DMS53 (cell line): ENCODE results near the gene PLSCR4.
A peak's percentile ranks its signal among the peaks of the same experiment; 100 is the strongest.
"Not testable (repeated sequence)": the region's sequence is repeated elsewhere in the genome, so short reads cannot be mapped to it uniquely, and the experiment has no call there.

Experiments
- DNase-seq: peaks from one replicate; lab custom pipeline; 2025; lab: John Stamatoyannopoulos, UW

PLSCR4 gene

DNA sequence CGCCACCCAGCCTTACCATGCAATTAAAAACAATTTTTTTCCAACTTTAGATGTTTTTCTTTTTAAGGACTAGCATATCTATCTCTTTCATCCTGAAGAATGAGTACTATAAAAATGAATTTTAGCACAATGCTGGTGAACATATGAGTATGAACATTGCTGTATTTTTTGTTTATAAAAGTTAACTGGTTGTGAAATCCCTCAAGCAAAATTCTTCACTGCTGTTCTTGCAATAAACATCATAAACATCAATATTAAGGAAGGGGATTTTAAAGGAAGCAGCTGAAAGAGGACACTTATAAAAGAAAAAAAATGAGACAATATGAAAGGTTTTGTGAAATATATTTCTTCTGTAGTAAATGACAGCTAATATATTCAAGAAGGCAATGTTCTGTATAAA, 3.0 kb downstream of the PLSCR4 start:
- DNase-seq, result no peak

DNA sequence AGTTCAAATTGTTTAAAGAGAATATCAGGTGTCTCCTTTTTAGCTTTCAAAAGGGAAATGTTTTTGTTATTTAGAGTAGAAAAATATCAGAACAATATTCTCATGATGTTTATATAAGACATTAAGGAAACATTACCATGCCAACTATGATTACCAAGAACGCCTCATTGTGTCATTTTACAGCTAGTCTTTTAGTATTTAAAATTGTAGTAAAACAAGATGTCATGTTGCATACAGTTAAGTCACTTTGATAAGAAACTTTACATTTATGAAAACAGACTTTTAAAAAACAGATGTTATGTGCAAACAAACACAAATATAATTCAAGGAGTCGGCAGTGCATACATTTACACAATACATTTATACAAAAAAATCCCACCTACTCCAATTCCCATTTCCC, 4.4 kb downstream of the PLSCR4 start:
- DNase-seq, result no peak

DNA sequence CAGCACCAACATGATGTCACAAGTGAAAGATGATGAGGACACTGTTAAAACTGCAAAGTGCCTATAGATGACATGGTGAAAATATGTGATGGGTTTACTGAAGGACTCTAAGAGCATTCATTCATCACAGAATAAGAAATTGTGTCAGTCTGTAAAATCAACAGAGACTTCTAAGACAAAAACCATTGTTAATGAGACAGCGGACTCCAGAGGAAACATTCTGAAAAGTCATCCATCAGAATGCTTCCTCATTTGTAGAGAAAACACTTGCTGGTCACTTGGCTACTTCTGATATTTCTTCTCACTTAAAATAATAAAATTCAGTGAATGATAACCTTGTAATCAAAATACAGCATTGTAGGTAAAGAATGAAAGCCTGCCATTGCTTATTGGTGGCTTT, 7.3 kb downstream of the PLSCR4 start:
- DNase-seq, result no peak

DNA sequence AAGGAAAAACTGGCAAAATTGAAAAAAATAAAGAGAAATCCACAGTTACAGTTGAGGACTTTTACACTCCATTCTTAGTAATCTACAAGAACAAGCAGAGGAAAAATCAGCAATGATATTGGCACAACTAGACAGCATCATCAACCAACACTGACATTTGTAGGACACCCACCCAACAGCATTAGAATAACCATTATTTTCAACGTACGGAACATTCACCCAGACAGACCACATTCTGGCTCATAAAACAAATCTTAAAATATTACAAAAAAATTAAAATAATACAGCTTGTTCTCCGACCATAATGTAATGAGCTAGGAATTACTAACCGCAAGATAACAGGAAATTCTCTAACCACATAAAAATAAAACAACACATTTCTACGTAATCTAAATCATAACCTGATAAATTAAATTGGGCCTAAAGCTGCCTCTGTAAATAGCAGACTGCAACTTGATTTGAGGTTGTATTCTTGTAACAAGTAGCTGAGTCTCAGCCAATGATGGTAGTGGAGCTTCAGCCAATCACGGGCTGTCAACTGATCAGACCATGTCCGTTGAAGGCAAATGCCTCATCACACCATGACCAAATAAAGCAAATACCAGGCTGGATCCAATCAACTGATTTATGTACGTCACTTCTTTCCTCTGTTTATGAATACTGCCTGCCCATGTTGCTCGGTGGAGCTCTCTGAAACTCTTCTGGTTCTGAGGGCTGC, 9.2 kb downstream of the PLSCR4 start:
- no peak for DNase-seq

DNA sequence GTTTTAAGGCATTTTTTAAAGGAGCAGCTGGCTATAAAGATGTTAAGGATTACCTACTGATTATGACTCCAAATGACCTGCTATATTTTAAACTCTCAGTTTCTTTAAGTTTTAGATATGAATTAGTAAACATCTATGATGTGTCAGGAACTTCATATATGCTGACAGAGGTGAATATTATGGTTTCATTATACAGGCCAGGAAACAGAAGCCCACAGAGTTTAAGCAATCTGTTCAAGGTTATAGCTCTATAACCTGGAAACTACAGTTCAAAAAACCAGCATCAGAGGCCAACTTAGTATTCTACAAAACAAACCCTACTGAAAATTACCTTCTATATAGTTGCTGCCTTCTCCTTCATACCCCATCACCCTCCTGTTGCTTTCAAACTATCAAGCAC, 17.4 kb downstream of the PLSCR4 start:
- no peak for DNase-seq

DNA sequence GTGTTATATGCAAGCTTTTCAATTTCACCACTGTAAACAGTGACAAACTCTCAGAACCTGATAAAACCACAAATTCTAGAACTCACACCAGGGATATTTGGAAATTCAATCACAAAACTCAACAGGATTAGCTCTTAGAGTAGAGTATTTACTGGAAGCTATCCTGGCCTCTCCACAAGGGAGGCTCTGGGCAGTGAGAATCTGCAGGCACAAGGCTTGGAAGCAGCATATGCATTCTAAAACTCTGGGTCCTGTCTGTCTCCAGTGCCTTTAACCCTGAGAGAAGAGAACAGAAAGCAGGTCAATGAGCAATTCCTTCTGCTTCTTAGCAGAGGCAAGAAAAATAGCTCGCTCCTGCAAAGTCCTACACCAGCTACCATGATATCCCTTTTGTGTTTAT, 23.4 kb downstream of the PLSCR4 start:
- DNase-seq, result no peak

DNA sequence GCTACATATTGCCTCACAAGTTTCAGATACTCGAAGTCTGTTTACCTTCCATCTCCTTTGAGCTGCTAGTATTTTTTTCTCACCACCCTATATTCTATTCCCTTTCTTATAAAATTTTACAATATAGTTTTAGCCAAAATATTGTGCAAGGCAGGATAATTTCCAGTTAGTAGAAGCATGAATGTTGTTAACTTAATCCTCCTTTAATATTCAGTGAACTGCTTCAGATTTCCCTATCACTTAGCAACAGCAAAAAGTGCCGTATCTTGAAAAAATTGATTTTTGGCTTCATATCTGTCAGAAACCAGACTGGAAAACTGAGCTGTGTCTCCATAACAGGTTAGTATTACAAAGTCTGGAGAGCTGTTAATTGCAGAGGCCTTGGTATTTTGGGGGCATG, 24.0 kb downstream of the PLSCR4 start:
- DNase-seq, result no peak

DNA sequence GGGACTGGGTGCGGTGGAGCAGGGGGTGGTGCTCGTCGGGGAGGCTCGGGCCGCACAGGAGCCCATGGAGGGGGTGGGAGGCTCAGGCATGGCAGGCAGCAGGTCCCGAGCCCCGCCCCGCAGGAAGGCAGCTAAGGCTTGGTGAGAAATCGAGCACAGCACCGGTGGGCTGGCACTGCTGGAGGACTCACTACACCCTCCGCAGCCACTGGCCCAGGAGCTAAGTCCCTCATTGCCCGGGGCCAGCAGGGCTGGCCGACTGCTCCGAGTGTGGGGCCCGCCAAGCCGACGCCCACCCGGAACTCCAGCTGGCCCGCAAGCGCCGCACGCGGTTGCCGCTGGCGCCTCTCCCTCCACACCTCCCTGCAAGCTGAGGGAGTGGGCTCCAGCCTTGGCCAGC, 25.4 kb downstream of the PLSCR4 start:
- not testable (repeated sequence) for DNase-seq

DNA sequence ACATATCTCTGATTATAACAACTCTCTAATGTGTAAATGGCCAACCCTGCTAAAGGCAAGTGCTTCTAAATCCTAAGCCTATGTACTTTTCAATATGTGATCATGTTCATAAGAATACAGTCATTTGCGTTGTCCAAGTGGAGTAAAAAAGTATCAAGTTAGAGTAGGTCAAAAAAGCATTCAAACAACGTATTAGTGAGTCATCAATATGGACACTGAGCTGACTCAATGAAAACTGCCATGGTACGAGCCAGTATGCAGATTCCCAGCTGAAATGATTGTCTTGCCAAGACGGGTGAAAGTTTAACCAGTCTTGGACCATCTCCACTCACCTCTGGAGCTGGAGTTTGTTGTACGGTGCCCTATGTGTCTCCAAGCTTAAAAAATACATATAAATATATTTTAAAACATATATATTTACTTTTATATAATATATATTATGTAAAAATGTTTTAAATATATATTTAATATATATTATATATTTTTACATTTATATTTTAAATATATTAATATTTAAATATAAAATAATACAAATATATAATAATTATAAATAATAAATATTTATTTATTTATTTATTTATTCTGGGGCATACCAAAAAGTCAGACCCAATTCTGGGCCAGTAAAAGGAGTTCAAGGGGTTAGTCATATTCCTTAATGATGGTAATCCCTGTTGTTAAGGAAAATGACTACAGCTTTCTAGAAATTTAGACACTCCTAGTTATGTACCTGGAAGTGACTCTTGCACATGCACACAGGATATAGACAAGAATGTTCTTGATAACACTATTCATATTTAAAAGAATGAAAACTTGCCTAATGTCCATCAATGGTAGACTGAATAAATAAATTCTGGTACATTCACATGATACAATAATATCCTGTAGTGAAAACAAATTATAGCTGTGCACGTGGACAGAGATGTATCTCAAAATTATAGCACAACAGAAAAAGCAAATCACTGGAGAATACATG, 27.2 kb downstream of the PLSCR4 start:
- peak; percentile 43 for DNase-seq

DNA sequence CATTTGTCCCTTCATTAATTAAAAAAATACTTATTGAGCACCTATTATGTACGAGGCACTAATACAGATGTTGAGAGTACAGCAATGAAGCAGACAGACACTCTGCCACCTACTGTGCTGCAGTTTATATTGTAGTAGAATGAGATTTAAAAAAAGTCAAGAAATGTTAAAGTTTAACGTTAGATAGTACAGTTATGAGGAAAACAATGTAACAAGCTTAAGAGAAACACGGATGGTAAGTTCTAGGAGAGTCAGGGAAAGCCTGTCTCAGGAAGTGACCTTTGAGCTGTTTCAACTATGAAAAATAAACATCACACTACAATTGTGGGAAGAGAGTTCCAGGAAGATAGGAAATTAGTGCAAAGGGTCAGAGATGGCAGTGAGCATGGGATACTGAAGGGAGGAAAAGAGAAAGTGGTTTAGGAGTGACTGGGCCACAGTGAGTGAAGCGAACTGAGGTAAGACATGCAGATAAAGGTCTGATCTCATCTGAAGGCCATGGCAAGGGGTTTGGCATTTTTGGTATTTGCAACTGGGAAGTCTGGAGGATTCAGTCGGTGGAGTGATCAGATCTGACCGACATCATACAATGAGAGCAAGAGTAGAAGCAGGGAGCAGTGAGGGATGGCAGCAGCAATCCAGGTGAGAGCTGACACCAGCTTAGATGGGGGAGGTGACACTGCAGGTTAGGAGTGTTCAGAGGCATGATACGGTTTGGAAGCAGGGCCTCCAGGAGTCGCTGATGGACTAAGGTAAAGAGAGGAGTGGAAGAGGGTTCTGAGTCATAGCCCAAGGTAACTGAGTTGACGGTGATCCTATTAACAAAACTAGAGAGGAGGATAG, 28.5 kb downstream of the PLSCR4 start:
- peak; percentile 90 for DNase-seq

DNA sequence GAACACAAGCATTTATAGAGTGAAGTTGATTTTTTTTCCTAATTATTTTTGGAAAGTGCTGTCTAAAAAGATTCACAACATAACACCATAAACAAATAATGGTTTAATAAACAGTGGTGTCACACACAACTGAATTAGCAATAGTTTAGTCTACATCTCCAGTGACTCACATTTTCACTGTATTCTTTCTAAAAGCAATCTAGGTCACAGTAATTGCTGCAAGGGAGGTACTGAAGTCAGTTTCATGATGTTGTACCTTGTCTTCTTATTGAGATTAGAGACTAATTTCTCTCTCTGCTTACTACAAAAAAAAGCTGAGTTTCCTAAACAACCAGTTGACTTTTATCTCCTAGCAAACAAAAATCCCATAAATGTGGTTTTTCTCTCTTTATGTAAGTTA, 29.6 kb downstream of the PLSCR4 start:
- no peak for DNase-seq

DNA sequence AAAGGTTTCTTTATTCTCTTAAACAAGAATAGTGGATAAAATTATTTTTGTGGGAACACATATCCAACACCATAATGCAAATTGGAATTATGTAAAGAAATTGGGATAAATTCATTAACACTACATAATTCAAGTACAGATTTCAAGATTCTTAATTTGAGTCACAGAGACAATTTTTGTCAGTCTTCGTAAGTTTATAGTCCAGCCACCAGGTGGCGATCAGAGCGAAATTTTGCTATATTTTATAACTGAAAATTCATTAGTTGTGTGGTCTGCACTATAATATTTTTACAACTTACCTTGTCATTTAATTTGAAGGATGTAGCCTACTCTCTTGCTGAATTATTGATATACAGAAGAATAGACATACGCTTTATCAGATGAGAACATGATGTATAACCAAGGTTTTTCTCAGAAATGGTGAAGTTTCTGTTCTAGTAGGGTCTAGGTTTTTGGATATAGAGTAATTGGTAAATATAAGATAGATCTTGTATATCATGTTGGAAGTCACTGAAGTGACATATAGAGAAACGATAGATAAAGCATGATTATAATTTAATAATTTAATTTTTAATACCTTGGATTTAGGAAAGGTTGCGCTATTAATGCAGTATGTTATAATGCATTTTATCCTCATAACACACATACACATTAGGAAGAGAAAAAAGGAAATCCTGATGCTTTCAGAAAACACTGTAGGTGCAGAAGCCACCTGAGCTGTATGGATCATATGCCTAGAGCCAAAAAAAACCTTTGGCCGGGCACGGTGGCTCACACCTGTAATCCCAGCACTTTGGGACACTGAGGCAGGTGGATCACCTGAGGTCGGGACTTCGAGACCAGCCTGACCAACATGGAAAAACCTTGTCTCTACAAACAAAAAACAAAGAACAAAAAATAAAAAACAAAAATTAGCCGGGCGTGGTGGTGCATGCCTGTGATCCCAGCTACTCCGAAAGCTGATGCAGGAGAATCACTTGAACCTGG, 31.7 kb downstream of the PLSCR4 start:
- peak; percentile 48 for DNase-seq

DNA sequence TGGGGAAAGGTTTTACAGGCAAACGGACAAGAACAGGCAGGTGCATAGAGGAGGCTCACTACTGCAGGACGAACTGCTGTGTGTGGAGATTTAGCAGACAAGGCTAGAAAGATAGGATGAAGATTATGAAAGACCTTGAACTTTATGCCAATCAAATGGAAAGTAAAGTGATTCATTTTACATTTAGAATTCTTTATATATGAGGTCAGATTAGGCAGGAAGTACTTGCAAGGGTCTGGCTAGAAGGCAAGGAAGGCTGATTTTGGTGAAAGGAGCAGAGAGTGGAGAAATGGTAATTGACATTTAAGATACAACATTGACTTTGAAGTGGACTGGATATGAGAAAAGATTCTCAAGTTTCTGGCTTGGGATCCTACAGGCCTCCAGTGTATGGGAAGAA, 33.6 kb downstream of the PLSCR4 start:
- DNase-seq, result no peak

DNA sequence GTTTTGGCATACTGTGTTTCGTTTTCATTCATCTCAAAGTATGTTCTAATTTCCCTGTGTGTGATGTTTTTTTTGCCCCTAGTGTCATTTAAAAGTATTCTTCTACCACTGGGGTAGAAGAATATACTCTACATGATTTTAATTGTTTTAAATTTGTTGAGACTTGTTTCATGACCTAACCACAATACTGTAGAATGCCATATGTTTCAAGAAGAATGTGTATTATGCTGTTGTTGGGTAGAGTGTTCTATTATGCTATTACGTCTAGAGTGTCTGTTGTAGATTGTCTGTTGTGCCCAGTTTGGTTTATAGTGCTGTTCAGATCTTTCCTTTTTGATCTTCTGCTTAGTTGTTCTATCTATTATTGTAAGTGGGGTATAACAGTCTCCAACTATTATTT, 36.4 kb downstream of the PLSCR4 start:
- no peak for DNase-seq

DNA sequence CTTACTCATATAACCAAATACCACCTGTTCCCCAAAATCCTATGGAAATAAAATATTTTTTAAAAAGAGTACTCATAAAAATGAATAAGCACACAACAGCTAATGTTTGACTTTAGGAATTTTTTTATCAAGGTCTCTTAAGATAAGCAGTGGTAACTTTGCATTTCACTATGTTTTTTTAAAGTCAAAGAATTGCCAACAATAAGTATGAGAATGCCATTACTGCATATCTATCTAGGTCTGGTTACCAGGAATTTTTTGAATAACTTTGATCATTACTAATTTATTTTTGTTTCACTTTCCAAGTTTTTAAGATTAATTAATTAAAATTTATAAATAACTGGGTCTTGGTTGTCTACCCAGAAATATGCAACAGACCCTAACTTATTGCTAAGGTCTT, 41.5 kb downstream of the PLSCR4 start:
- DNase-seq, result no peak

DNA sequence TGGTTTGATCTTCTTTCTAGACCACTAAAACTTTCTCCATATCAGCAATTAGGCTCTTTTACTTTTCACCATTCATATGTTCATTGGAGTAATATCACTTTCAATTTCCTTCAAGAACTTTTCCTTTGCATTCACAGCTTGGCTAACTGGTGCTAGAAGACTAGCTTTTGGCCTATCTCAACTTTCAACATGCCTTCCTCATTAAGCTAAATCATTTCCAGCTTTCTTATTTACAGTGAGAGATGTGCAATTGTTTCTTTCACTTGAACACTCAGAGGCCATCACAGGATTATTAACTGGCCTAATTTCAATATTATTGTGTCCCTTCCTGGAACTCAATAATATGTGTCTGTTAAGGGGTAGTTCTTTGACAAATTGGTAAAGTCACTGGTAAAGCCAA, 47.1 kb downstream of the PLSCR4 start:
- DNase-seq, result no peak

DNA sequence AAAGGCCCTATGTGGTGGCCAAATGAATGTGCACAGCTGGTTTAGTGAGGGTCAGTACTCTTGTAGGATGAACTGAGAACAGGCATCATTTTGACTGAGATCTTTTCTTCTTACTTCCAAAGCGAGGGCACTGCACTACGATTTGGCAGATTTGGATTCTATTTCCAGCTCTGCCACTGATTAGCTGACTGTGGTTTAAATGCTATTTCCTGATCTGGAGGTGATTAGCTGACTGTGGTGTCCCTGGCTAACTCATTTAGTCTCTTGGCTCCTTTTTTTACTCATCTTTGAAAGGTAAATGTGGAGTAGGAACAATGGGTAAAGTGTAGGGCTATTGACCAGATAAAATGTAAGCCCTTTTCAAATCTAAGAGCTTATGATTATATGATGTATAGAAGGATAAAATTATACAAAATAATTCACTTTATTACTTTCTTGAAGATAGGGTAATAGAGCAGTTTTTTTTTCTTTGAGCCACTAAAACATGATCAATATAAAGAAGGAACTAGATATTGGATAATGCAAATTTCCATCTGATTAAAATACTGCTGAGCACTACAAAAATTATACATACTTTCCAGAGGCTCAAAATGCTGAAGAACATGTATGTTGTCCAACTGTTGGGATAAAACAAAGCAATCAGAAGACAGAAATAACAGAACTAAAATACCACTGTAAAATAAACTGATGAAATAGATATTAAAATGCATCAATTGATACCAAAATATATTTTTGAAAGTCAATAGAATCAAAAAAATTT, 50.3 kb downstream of the PLSCR4 start:
- DNase-seq, result no peak

DNA sequence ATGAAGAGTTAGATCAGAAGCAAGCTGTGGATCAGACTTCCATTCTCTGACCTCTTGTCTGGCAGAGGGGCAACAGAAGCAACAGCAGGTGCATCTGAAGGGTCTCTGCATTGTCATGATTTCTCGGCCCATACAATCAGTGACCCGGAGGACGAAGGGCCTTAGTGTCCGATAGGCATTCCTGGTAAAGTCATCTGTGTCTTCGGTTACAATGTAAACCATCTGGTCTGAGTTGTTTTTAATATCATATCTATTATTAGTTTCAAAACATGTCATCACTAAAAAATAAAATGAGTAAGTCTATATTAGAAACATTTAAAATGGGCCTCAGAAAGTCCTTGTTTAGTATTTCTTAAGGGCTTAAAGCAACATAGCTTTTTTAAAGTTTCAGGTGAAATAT, 51.1 kb downstream of the PLSCR4 start:
- DNase-seq, result no peak

DNA sequence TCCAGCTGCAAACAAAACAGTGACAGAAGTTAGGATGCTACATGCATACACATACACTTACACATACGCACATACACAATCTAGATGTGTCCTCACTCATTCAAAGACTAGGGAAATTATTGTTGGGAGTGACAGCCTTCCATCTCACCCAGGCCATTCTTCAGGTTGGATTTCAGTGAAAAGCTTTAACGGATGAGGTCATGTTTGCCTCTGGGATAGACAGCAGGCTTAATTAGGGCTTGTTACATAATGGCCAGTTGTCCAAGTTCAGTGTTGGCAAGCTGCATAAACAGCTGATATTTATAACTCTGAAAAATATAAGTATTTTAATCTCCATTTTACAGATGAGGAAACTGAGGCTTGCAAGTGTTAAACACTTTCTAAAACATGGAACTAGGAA, 54.1 kb downstream of the PLSCR4 start:
- no peak for DNase-seq

DNA sequence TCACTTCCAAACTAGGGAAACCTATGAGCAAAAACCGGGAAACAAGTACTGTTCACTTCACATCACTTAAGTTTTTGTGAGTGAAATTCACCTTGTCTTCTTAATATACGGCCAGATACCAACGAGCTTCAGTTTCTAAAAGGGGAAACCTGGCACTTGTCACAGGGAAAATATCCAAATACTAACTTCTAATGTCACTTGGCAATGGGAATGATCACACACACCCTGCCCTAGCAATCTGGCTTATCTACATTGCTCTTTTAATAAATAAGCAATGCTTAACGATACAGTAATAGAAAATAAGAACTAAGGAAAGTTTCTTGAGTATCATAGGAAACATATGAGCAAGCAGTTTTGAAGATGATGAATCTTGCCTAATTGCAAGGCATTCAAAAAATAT, 55.3 kb downstream of the PLSCR4 start:
- no peak for DNase-seq
